HK-2 (cell line): ENCODE measurements around the gene LAMB1.
"Not testable (repeated sequence)": the region's sequence is repeated elsewhere in the genome, so short reads cannot be mapped to it uniquely, and the experiment has no call there.

Experiments
- DNase-seq: peaks from one replicate; pipeline ENCODE4 v3.0.0-alpha.2; 2018; ENCODE audit not compliant: unreplicated experiment

LAMB1 gene

DNA sequence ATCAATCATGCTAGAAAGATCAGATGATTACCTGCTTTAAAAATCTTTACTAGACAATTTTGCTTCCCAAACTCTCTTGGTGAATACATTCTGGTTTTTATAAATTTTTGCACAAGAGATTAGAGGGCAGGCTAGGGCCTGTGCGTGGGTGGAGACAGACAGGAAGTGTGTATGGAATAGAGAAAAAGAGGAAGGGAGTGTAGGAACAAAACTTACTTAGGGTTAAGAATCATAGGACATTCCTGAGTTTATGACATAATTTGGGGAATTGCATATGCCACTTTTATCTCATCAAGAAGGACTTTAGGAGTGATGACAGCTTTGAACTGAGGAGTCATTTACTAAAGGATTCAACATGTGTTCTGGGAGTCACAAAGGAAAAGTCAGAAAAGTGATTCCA is 31.3 kb downstream of the LAMB1 start:
- no peak for DNase-seq

DNA sequence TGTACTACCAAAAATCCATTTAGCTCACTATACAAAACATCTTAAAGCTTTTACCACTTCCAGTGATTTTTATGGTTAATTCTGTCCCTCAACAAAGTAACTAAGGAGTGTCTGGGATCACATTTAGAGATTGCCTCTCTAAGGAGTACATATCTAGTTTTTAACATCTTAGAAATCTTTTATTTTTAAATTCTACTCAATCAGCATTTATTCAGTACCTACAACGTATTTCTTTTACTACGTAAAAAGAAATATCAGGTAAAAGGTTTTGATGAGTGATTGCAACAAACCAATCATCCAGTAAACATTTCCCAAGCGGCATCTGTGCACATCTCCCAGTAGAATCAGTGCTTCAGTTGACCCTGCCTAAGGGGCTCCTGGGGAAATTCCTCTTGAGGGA is 31.9 kb downstream of the LAMB1 start:
- no peak for DNase-seq

DNA sequence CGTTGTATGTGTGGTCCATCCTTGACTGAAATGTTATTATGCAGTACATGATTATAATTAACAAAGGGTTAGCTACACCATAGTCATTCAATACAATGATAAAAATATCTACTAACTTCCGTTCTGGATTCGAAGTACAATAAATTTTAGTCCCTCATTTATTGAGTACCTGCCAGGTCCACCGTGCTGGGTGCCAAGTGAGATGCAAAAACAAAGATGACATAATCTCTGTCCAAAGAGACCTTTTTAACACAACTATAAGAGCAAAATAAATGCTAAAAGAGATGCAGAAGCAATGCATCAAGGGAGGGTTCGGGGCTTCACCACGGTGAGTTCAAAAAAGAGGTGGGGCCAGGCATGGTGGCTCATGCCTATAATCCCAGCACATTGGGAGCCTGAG is 33.1 kb downstream of the LAMB1 start:
- no peak for DNase-seq

DNA sequence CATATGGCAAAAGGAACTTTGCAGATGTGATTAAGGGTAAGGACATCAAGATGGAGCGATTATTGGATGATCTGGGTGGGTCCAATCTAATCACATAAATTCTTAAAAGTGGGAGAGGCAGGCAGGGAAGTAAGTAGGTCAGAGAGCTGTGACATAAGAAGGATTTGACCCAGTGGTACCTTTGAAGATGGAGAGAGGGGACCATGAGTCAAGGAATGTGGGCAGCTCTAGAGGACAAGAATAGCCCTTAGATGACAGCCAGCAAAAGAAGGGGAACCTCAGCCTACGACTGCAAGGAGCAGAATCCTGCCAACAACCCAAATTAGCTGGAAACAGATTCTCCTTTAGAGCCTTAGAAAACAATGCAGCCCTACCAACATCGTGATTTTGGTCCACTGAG is 34.5 kb downstream of the LAMB1 start:
- no peak for DNase-seq

DNA sequence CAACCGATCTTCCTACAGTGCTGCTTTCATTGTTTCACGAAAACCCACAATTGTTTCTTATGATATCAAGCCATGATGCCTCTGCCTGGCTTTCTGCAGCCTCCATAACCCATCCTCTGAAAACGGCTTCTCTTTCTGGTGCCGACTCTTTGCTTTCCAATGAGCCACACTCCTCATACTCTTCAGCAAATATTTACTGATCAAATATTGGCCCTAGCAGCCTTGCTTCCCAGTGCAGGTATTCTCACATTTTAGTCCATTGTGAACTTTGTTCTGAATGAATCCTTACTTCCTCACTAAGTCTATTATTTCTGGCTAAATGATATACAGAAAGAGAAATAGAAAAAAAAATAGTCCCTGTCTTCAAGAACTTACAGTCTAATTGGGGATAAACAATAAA is 35.5 kb downstream of the LAMB1 start:
- no peak for DNase-seq

DNA sequence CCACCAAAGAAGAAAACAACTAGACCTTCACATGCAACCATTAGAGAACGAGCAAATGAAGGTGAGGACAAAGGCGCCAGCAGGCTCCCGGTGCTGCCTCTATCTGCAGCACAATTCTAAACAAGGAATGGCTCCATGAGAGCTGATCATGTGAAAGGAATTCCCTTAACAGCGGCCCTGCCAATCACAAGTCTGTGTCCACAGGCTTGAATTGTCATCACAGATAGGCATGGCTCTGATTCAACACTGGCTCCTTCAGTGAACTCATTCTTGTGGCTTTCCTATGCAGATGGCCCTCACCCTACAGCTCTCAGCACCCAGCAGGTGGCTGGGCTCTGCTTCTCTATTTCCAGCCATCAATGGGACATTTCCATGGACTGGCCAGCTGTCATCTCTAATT is 36.2 kb downstream of the LAMB1 start:
- peak; percentile 53 for DNase-seq

DNA sequence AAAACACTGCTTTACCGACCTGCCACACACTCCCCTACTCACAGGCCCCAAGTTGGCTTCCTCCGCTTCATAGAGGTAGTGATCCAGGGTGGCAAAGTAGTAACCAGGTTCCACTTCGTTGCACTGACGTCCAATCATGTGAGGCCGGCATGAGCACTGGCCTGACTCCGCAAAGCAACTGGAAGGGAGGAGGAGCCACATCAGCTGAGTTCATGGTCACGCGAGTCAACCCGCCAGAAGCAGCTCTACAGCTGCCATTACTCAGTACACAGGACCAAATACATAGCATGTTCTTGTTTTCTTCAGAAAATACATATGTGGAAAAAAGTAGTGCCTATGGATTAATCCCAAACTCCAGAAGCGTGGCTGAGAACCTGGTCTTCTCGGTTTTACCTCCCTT is 38.5 kb downstream of the LAMB1 start:
- no peak for DNase-seq

DNA sequence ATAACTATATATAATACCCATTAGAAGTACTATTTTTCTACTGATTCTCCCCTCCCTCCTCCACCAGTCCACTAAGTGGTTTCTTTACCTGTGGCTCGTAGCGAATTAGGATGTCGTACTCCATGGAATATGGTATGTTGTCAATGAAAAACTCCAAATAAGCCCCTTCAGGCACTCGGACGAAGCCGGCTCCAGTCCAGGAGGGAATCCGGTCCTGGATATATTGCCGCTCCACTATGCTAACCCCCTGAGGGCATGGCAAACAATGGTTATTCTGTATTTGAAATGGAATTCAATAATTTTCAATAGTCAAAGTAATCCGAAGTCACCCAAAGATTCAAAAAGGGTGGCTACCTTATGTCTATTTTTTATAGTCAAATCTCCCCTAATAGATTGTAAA is 40.1 kb downstream of the LAMB1 start:
- no peak for DNase-seq

DNA sequence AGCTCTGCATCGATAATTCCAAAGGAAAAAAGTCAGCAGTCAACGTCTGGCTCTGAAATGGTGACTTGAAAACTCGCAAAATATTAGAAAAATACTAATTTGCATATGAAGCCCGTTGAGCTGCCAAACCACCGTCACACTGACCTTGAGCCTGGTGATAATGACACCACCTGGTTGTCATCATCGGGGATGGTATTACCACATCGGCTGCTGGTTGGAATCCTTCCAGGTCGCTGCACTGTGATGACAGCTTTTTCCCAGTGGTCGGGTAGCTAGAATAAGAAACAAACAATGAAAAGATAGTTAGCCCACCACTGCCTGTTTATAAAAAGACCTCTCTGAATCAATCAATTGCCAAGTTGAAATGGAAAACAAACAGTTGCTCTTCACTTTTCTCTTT is 41.6 kb downstream of the LAMB1 start:
- no peak for DNase-seq

DNA sequence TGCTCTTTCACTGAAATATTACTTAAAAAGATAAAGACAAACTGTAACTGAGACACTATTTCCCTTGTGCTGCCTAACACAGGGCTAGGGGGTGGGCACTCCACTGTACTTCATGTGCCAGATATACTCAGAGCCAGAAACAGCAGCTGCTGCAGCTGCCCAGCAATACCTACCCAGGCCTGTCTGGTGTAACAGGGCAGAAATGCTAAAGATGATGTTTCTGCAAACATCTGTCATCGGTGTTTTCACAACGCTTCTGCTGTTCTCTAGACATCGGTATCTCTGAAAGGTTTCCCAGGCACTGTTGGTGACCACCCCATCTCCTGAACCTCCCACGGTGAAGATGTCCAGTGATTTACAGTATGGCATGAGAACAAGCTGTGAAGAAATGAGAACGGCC is 42.7 kb downstream of the LAMB1 start:
- DNase-seq = no peak

DNA sequence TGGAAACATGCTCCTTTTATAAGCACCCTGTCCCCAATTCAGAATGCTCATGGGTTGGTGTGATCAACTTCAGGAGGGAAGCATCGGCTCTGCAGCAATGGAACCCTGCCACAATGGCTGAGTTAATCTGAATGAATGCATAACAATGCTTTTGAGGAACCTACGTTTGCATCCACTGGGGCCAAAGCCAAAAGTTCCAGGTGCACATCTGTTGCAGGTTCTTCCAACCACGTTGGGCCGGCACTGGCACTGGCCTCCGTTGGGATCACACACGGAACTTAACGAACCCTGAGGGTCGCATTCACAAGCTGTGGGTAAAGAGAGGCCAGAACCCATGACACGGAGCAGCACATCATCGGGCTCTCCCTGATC is 43.4 kb downstream of the LAMB1 start:
- no peak for DNase-seq

DNA sequence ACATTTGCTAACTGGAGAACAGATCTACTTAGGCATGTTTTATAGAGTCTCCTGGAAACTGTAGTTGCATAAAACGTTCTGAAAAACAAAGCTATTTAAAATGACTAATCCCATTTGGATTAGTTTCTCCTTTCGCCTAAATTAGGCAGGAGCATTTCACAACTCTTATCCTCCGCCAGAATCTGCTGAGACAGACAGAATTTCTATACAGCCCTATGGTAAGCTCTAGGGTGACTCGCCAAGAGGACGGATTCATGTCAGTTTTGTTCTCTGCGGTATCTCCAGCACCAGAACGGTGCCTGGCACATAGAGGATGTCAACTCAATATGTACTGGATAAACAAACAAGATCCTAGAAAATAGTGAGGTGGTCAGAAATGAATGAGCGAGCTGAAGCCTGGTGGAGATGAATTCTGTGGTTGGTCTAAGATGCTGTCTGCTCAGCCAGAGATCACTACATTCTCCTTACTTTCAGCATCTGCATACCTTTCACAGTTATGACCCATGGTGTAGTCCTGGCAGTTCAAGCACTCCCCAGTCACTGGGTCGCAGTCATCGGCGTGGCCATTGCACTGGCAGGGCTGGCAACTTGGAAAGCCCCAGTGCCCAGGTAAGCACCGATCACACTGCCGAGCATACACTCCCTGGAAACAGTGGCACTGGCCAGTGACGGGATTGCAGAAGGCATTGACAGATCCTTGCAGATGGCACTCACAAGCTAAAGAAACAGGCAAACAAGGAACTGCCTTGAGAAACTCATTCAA is 44.0 kb downstream of the LAMB1 start:
- no peak for DNase-seq

DNA sequence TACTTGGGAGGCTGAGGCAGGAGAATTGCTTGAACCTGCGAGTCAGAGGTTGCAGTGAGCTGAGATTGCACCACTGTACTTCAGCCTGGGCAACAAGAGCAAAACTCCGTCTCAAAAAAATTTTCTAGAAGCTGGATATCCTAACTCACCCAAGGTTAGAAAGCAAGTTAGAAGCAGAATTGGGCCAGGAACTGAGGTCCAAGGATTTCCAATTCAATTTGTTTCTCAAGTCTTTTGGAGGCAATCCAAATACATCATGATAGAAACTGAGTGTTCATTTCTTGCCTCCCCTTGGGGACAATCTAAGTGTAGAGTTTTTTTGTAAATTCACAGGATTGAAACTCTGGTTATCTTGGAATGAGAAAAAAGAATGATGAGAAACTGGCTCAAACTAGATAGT is 45.5 kb downstream of the LAMB1 start:
- no peak for DNase-seq

DNA sequence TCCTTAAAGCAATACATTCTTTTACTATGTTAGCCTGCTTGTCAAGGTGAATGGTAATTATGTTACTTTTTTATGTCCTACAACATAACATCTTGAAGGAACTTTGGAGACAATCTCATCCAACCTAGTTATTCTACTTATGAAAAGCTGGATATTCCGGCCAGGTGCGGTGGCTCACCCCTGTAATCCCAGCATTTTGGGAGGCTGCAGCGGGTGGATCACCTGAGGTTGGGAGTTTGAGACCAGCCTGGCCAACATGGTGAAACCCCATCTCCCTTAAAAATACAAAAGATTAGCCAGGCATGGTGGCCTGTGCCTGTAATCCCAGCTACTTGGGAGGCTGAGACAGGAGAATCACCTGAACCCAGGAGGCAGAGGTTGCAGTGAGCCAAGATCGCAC is 46.0 kb downstream of the LAMB1 start:
- DNase-seq = not testable (repeated sequence)

DNA sequence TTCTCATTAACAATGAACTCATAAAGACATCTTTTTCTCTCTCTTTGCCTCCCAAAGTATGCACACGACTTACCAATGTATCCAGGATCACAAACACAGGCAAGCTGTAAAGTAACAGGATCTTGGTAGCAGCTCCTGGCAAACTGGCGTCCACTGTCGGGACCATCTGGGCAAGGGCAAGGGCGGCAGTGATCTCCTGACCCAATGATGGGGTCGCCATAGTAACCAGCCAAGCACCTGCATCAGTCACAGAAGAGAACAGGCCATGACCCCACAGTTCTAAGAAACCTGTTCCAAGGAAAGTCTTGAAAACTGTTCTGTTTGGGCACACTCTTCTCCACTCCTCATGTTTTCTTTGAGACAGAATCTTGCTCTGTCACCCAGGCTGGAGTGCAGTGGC is 47.6 kb downstream of the LAMB1 start:
- DNase-seq = no peak

DNA sequence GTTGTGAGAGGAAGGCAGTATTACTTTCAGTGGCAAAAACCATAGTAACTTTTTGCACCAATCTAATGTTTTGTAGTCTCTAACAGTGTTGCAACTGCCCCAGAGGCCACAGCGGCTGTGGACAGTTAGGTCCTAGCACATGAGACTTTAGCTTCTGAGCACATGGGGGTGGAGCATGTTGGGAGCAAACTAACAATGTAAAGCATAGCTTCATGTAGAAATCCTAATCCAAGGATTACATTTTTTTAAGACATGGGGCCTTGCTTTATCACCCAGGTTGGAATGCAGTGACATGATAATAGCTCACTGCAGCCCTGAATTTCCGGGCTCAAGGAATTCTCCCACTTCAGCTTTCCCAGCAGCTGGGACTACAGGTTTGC is 49.0 kb downstream of the LAMB1 start:
- no peak for DNase-seq

DNA sequence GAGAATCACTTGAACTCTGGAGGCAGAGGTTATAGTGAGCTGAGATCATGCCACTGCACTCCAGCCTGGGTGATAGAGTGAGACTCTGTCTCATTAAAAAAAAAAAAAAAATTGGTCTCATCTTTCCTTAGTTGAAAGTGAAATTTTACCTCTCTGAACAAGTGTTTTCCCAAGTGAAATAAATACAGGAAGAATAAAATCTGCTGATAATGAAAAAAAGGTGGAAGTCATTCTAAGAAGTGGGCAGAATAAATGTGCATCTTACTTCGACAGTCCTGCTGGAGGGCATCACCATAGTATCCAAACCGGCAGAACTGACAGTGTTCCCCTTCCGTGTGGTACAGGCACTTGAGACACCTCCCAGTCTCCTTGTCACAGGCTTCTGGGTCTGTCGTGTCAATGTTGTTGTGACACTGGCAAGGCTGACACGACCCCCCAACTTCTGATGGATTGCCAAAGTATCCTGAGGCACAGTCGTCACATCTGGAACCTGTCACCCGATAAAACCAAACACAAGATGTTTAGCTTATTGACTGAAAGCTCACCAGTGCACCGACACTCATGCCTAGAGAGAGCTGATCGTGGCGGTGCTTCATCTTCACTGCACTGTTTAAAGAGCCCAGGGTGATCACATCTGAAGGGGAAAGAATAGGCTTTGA is 49.6 kb downstream of the LAMB1 start:
- no peak for DNase-seq

DNA sequence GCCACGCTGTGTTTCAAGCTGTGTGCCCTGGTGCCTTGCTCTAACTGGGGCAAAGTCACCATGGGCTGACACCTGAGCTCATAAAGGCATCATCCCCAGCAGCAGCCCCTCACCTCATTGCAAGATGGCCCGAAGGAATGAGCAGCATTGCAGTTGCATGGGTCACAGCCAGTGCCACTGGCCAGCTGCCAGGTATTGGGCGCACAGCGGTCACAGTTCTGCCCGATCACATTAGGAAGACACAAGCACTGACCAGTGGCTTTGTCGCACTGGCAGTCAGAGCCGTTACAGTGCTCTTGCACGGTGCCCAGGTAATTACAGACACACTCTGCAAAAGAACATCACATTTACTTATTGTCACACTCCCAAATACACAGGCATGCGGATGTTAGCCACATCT is 51.1 kb downstream of the LAMB1 start:
- DNase-seq = no peak

DNA sequence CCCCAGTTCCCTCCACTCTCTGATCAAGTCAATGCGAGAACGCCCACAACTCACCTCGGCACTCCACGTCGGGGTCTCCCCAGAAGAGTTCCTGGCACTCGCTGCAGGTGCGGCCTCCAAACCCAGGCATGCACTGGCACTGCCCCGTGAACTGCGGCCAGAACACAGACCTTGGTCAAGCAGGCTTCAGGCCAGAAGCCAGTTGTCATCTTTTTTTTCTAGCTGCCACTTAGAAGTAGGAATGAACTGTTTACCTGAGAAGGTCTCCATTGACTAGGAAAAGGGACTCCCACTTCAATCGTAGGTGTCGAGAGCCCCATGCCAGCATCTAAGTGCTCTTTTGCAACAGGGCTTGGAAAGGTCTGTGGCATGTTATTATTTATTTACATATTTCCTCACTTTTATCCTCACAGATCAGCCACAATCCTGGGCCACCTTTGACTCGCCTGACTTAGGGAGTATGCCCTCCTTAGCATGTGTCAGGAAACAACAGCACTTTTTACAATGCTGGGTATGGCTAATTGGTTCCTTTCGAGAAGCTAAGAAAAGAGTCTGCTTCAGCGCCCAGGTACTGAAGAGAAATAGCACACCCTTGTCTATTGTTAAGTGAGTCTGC is 51.7 kb downstream of the LAMB1 start:
- no peak for DNase-seq

DNA sequence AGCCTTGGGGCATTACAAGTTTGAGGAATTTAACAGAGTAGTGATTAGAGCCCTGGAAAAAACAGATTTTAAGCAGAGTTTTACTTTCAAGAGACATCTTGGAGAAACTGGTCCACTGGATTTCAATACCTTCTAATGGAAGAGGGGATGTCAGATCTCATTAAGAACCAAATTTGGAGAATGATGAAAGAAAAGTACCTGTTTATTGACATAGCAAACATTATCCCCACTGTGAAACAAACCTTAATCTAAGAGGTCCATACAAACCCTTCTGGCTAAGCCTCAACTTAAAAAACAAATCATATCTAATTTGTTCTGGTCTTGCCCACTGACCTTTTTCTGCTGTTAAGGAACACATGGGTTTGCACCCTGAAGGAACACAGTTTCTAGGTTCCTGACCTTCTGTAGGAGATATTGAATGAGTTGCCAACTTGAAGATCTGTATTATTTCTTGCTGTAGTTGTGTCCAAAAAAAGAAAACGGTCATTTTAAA is 53.5 kb downstream of the LAMB1 start:
- DNase-seq = no peak

DNA sequence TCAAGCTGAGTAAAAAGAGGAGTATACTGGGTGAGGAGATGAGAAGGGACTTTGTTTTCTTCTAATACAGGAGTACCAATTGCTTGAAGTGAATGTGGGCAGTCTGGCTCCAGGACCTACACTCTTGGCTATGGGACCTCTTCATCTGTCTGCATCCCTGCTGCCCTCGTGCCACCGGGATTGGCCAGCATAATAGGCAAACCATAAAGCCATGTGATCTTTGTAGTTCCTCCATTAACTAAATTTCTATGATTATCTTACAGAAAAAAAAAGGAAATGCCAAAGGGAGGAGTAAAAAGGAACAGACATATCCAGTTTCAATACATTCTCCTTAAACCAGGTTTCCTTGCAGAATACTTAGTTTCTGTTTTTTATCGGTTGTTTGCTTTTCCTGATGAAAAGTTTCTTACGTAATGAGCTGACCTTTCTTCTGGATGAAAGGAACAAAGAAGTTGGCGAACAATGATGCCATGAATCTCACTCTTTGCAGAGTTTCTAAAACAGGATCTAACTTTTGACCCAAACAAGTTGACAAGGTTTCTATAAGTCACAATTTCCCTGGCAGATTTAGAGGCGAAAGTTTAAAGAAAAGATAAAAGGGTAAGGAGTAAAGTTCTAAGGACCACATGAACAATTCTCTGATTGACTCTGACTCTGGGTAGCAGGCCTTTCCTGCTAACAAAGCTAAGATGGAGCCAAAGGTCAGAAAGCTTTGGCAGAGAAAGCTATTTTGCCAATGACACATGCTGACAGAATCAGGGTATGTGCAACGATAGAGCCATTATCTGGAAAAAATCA is 54.1 kb downstream of the LAMB1 start:
- no peak for DNase-seq

DNA sequence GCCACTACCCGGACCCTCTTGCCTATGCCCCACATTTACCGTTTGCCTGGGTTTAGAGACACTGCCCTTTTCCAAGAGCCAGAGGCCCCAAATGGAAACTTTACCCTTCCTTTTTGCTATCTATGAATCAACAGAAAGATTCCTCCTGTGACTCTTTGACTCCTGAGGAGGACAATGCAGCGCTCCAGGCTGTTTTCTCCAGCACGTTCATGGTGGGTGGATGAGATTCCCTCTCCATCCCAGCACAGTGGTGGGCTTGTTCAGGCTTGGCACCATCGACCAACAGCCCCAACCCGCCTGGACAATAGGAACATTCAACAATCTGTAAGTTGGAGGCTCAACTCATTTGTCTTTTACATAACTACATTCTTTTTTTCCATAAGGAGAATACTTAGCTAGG is 56.1 kb downstream of the LAMB1 start:
- no peak for DNase-seq

DNA sequence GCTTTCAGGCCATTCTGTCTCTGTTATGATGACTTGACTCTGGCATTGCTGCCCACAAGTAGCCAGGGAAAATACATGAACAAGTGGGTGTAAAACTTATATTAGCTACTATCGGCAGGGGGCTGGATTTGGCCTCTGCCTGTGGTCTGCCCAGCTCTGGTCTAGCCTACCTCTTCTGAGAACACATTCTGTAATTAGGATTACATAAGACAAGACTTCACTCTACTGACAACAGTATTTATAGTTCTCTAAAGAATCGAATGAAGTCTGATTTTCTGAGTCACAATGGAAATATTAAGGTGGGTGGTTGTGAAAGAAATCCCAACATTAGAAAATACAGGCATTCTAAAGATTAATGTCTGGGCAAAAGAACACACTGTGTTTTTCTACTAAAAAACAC is 56.5 kb downstream of the LAMB1 start:
- no peak for DNase-seq
